Endothelial cell of umbilical vein (primary cell): ENCODE measurements around the gene EXT2. TPM values are rescaled to one million over a fixed set of nuclear protein-coding genes. Genes with fewer than 3 reads are reported as not detected.

Source experiments
- BruUV-seq: library from RNA; stranded (reverse); fragments of 400-500 nt; replicated peaks from 2 replicates; lab custom pipeline; 2021; lab: Mats Ljungman, UMichigan
- CTCF ChIA-PET: fragments of 300-600, 350-600 bp; sonication (Branson Sonifier 250); formaldehyde crosslinking; loops from one replicate; lab custom pipeline; 2021; ENCODE audit warnings: antibody characterized with exemption, inconsistent platforms; lab: Charles Lee
- POLR2A ChIA-PET: fragments of 300-600, 350-600 bp; sonication (Branson Sonifier 250); formaldehyde crosslinking; loops from one replicate; lab custom pipeline; 2021; ENCODE audit warnings: antibody characterized with exemption, inconsistent platforms; lab: Charles Lee
- DNase-seq: peaks from one replicate; pipeline ENCODE4 v3.0.0-alpha.2; 2011; ENCODE audit warnings: low read depth, low spot score
- FAIRE-seq: peaks from 2 replicates; lab custom pipeline; 2011; peaks lifted over from hg19 to GRCh38; lab: Jason Lieb, UNC
- H2AFZ ChIP-seq: 2 replicates; pipeline ENCODE4 v1.6.0; 2012; ENCODE audit warnings: low read depth, low read length, control low read depth, inconsistent platforms
- H3K27ac ChIP-seq: 2 replicates; pipeline ENCODE4 v1.5.1; 2011; ENCODE audit warnings: low read depth, mild to moderate bottlenecking, control low read depth, low read length, moderate library complexity; ENCODE audit not compliant: insufficient read depth
- H3K27me3 ChIP-seq, 2 experiments: 2 replicates each; pipeline versions ENCODE4 v1.6.0 to v1.6.1; 2011; ENCODE audit warnings: low read length in 2 of 2, mixed read lengths in 1 of 2; ENCODE audit not compliant: control insufficient read depth in 2 of 2, insufficient read depth in 2 of 2
- H3K36me3 ChIP-seq, 2 experiments: 2 replicates in 1 of 2; 3 replicates in 1 of 2; pipeline ENCODE4 v1.5.1; 2011; ENCODE audit warnings: low read length in 2 of 2, mild to moderate bottlenecking in 1 of 2, moderate library complexity in 1 of 2; ENCODE audit not compliant: control insufficient read depth in 2 of 2, insufficient read depth in 2 of 2; ENCODE audit errors: extremely low read depth in 1 of 2
- H3K4me1 ChIP-seq: 3 replicates; pipeline ENCODE4 v1.5.1; 2011; ENCODE audit warnings: mild to moderate bottlenecking, low read length; ENCODE audit not compliant: control insufficient read depth, insufficient read depth; ENCODE audit errors: extremely low read depth
- H3K4me2 ChIP-seq: 2 replicates; pipeline ENCODE4 v1.6.1; 2011; ENCODE audit warnings: low read length, control low read depth, mixed read lengths; ENCODE audit not compliant: insufficient read depth
- H3K4me3 ChIP-seq, 3 experiments: fragments of 200-600 bp in 1 of 3; sonication (generic), shearing (Covaris generic) in 1 of 3; replicated peaks in 1 of 3; 2 replicates each; pipeline ENCODE4 v1.5.1; 2011 to 2016; ENCODE audit warnings: control low read depth in 3 of 3, low read length in 3 of 3, mild to moderate bottlenecking in 2 of 3, inconsistent platforms in 1 of 3, low read depth in 1 of 3, moderate library complexity in 1 of 3; ENCODE audit not compliant: insufficient read depth in 1 of 3
- H3K79me2 ChIP-seq: 2 replicates; pipeline ENCODE4 v1.6.0; 2012; ENCODE audit warnings: low read length, inconsistent platforms; ENCODE audit not compliant: control insufficient read depth, insufficient read depth
- H3K9ac ChIP-seq: replicated peaks from 2 replicates; pipeline ENCODE3; 2011; ENCODE audit warnings: low read length, control low read depth; ENCODE audit not compliant: insufficient read depth; ENCODE audit errors: extremely low read depth
- H3K9me1 ChIP-seq: replicated peaks from 3 replicates; pipeline ENCODE4 v1.6.0; 2011; ENCODE audit warnings: mild to moderate bottlenecking, low read length; ENCODE audit not compliant: control insufficient read depth, insufficient read depth; ENCODE audit errors: extremely low read depth
- H3K9me3 ChIP-seq: replicated peaks from 2 replicates; pipeline ENCODE4 v1.5.1; 2012; ENCODE audit warnings: low read length, inconsistent platforms; ENCODE audit not compliant: control insufficient read depth, insufficient read depth
- H4K20me1 ChIP-seq: replicated peaks from 2 replicates; pipeline ENCODE3; 2011; ENCODE audit warnings: mild to moderate bottlenecking, low read length; ENCODE audit not compliant: control insufficient read depth, insufficient read depth; ENCODE audit errors: extremely low read depth
- EZH2 ChIP-seq: IDR thresholded peaks from 2 replicates; pipeline ENCODE4 v1.6.1; 2012; ENCODE audit warnings: borderline replicate concordance, low read depth, mild to moderate bottlenecking, moderate library complexity, low read length, inconsistent platforms; ENCODE audit not compliant: severe bottlenecking
- FOS ChIP-seq: IDR thresholded peaks from 2 replicates; pipeline ENCODE4 v1.6.1; 2011; ENCODE audit warnings: mild to moderate bottlenecking, low read length, moderate library complexity, borderline replicate concordance; ENCODE audit not compliant: insufficient read depth
- GATA2 ChIP-seq: IDR thresholded peaks from 2 replicates; pipeline ENCODE4 v1.7.0; 2011; ENCODE audit warnings: low read depth, mild to moderate bottlenecking, moderate library complexity, mixed read lengths, low read length; ENCODE audit not compliant: insufficient read length, insufficient read depth
- JUN ChIP-seq: IDR thresholded peaks from 2 replicates; pipeline ENCODE4 v1.6.1; 2011; ENCODE audit warnings: borderline replicate concordance, low read depth; ENCODE audit not compliant: insufficient read length, insufficient read depth
- MYC ChIP-seq: IDR thresholded peaks from one replicate; pipeline ENCODE4 v1.6.1; 2011; ENCODE audit warnings: mild to moderate bottlenecking, low read depth, low read length
- POLR2A ChIP-seq: IDR thresholded peaks from 2 replicates; pipeline ENCODE4 v1.6.1; 2012; ENCODE audit warnings: low read depth, mild to moderate bottlenecking, control low read depth, low read length
- POLR2AphosphoS5 ChIP-seq: IDR thresholded peaks from 2 replicates; pipeline ENCODE4 v1.6.1; 2012; ENCODE audit warnings: low read depth, mild to moderate bottlenecking, control low read depth, low read length, moderate library complexity; ENCODE audit not compliant: insufficient read depth
- dilution Hi-C: fragments of 300-500 bp; cut with MboI; formaldehyde crosslinking; loops from one replicate; pipeline ENCODE4 v1.15.0; 2019; ENCODE audit warnings: low sequenced_read_pairs; ENCODE audit not compliant: extremely low pct_ligation_motif_present
- intact Hi-C: fragments of 100-400 bp; cut with micrococcal nuclease; formaldehyde crosslinking; loops from one replicate; pipeline ENCODE4 v1.10.0; 2022
- polyA plus RNA-seq, 4 experiments: library from polyadenylated mRNA; depleted of rRNA in 3 of 4; stranded (reverse) in 3 of 4; unstranded in 1 of 4; fragments of >200 nt; gene quantifications; 2 replicates each; pipeline versions ENCODE4 v1.2.1 to v1.2.3, GENCODE V29; 2011 to 2012; ENCODE audit warnings: missing spikeins in 1 of 4
- total RNA-seq: library from RNA; stranded (reverse); gene quantifications from 2 replicates; pipeline ENCODE4 v1.2.3, GENCODE V29; 2021
- TF ChIP-seq, protein P1 (sequence below), 2 donors: IDR thresholded peaks; 1 replicate in 1 of 2; 2 replicates in 1 of 2; pipeline ENCODE4 v1.5.1; 2011; ENCODE audit warnings: low read length in 2 of 2, mild to moderate bottlenecking in 2 of 2, moderate library complexity in 2 of 2, control low read depth in 1 of 2, inconsistent platforms in 1 of 2, low read depth in 1 of 2; ENCODE audit not compliant: insufficient read depth in 1 of 2; ENCODE audit errors: extremely low read depth in 1 of 2
- TF ChIP-seq, protein P2 (sequence below): IDR thresholded peaks from 2 replicates; pipeline ENCODE4 v1.6.1; 2011; ENCODE audit not compliant: insufficient read depth, insufficient read length

The EXT2 gene
- total and polyA plus RNA-seq, 2 donors (not counting 3 experiments of a cell fraction or from before 2014, with no cell fraction given): 50.9 to 60.3 TPM

DNA sequence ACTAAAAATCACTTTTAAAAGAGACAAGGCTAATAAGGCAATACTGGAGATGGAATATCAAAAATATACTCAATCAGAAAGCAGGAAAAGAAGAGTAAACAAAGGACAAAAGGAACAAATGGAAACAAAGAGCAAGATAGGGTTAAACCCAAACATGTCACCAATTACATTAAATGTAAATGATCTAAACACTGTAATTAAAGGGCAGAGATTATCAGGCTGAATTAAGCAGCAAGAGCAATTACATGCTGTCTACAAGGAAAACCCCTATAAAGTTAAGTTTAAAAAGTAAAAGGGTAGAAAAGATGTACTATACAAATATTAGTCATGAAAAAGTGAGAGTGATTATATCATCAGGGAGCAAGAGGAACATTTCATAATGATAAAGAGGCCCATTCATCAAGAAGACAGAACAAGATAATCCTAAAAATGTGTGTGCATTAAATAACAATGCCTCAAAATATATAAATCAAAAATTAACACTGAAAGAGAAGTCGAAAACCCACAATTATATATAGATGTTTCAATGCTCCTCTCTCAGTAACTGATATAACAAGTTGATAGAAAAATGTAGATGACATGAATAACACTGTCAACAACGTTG lies 157.6 kb downstream of the EXT2 start:
- Histone ChIP-seq H3K4me1 (no peaks in the 10 kb centered on the region), H2AFZ (no peak overlapping the region), H3K27ac (no peak overlapping the region), H3K79me2 (no peaks in the 10 kb centered on the region), H3K9ac (no peak overlapping the region), H3K4me3 (no peak overlapping the region), H3K27me3 (no peaks in the 10 kb centered on the region), H3K36me3 (no peaks in the 10 kb centered on the region), H4K20me1 (no peaks in the 10 kb centered on the region), H3K9me1 (no peaks in the 10 kb centered on the region), H3K4me2 (no peak overlapping the region), H3K9me3 (no peaks in the 10 kb centered on the region)
- TF ChIP-seq POLR2AphosphoS5: no peak
- TF ChIP-seq, protein P1, sequence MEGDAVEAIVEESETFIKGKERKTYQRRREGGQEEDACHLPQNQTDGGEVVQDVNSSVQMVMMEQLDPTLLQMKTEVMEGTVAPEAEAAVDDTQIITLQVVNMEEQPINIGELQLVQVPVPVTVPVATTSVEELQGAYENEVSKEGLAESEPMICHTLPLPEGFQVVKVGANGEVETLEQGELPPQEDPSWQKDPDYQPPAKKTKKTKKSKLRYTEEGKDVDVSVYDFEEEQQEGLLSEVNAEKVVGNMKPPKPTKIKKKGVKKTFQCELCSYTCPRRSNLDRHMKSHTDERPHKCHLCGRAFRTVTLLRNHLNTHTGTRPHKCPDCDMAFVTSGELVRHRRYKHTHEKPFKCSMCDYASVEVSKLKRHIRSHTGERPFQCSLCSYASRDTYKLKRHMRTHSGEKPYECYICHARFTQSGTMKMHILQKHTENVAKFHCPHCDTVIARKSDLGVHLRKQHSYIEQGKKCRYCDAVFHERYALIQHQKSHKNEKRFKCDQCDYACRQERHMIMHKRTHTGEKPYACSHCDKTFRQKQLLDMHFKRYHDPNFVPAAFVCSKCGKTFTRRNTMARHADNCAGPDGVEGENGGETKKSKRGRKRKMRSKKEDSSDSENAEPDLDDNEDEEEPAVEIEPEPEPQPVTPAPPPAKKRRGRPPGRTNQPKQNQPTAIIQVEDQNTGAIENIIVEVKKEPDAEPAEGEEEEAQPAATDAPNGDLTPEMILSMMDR (IDR thresholded peaks at IDR 0.05; ENCODE audit: extremely low read depth in 1 of 2, insufficient read depth in 1 of 2, low read depth in 1 of 2, low read length in 2 of 2): no peak
- TF ChIP-seq MYC: no peak
- TF ChIP-seq, protein P2, sequence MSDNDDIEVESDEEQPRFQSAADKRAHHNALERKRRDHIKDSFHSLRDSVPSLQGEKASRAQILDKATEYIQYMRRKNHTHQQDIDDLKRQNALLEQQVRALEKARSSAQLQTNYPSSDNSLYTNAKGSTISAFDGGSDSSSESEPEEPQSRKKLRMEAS: no peak
- no peak for TF ChIP-seq POLR2A
- TF ChIP-seq JUN: no peak
- no peak for TF ChIP-seq FOS
- TF ChIP-seq EZH2: no peak
- TF ChIP-seq GATA2: no peak
- dilution Hi-C loops: no loop called here
- no peak for FAIRE-seq
- DNase-seq: no peak
- ChIA-PET POLR2A (no interaction called here), CTCF (interaction anchor here (0.9 kb wide), 1 partner anchor 10 kb away, joined by 3 read pairs; no protein-coding TSS in a partner anchor)
- intact Hi-C loops: no loop called here
- no TSS peak for BruUV-seq
